ENCODE data around the gene GBP7. TPM values are rescaled to one million over a fixed set of nuclear protein-coding genes. Genes with fewer than 3 reads are reported as not detected.

Gene GBP7
- total RNA-seq, 1 experiment from 2014 or later: not detected

GRCh38 chr1:89095737-89096136 lies 80.1 kb downstream of the GBP7 start:
- no peak overlapping the region for H2AFZ ChIP-seq (ENCODE audit: low read length)
- H3K27ac ChIP-seq (ENCODE audit: low read length): no peak overlapping the region
- H3K9me2 ChIP-seq (replicated peaks; ENCODE audit: insufficient read depth, low read length): no peaks in the 10 kb centered on the region
- H3K4me1 ChIP-seq (ENCODE audit: low read length): no peaks in the 10 kb centered on the region
- no peaks in the 10 kb centered on the region for H3K9me3 ChIP-seq (ENCODE audit: low read length)
- H3K36me3 ChIP-seq (ENCODE audit: insufficient read depth, low read length): no peaks in the 10 kb centered on the region
- no peaks in the 10 kb centered on the region for H3K27me3 ChIP-seq (ENCODE audit: low read length)
- H3K79me2 ChIP-seq (ENCODE audit: low read length): no peaks in the 10 kb centered on the region
- no peaks in the 10 kb centered on the region for H4K20me1 ChIP-seq (ENCODE audit: insufficient read depth, low read depth, low read length)
- H3K4me3 ChIP-seq (ENCODE audit: low read length): no peak overlapping the region
- no peak for DNase-seq
- H3K4me2 ChIP-seq (ENCODE audit: low read depth, low read length, poor library complexity, severe bottlenecking): no peak overlapping the region
- H3K9ac ChIP-seq (ENCODE audit: low read length): no peak overlapping the region

GRCh38 chr1:89089962-89090361 lies 85.8 kb downstream of the GBP7 start:
- Histone ChIP-seq H3K4me2 (ENCODE audit: low read depth, low read length, poor library complexity, severe bottlenecking) (no peak overlapping the region), H3K9me2 (replicated peaks; ENCODE audit: insufficient read depth, low read length) (no peaks in the 10 kb centered on the region), H3K27me3 (ENCODE audit: low read length) (no peaks in the 10 kb centered on the region), H3K9ac (ENCODE audit: low read length) (no peak overlapping the region), H3K4me3 (ENCODE audit: low read length) (no peak overlapping the region), H3K4me1 (ENCODE audit: low read length) (no peaks in the 10 kb centered on the region), H3K9me3 (ENCODE audit: low read length) (no peaks in the 10 kb centered on the region), H3K27ac (ENCODE audit: low read length) (no peak overlapping the region), H2AFZ (ENCODE audit: low read length) (no peak overlapping the region), H4K20me1 (ENCODE audit: insufficient read depth, low read depth, low read length) (no peaks in the 10 kb centered on the region), H3K36me3 (ENCODE audit: insufficient read depth, low read length) (no peaks in the 10 kb centered on the region), H3K79me2 (ENCODE audit: low read length) (no peaks in the 10 kb centered on the region)
- DNase-seq: no peak

DNA sequence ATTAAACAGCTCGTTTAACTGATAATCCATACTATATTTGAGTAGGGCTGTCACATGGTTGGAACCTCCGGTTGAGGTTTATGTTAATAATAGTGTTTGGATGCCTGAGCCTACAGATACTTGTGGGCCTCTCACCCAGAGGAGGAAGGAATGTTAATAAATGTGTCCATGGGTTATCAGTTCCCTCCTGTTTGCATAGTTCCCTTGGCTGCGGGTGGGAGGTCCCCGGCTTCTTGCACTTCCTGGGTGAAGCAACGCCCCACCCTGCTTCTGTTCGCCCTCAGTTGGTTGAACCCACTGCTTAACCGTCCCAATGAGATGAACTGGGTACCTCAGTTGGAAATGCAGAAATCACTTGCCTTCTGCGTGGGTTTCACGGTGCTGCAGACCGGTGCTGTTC lies 87.2 kb downstream of the GBP7 start:
- Histone ChIP-seq H3K4me1 (ENCODE audit: low read length) (no peaks in the 10 kb centered on the region), H3K27me3 (ENCODE audit: low read length) (no peaks in the 10 kb centered on the region), H3K36me3 (ENCODE audit: insufficient read depth, low read length) (no peaks in the 10 kb centered on the region), H3K4me3 (ENCODE audit: low read length) (no peak overlapping the region), H3K9me3 (ENCODE audit: low read length) (no peaks in the 10 kb centered on the region), H3K9ac (ENCODE audit: low read length) (no peak overlapping the region), H3K4me2 (ENCODE audit: low read depth, low read length, poor library complexity, severe bottlenecking) (no peak overlapping the region), H3K79me2 (ENCODE audit: low read length) (no peaks in the 10 kb centered on the region), H2AFZ (ENCODE audit: low read length) (no peak overlapping the region), H4K20me1 (ENCODE audit: insufficient read depth, low read depth, low read length) (no peaks in the 10 kb centered on the region), H3K9me2 (replicated peaks; ENCODE audit: insufficient read depth, low read length) (no peaks in the 10 kb centered on the region), H3K27ac (ENCODE audit: low read length) (no peak overlapping the region)
- DNase-seq: no peak

DNA sequence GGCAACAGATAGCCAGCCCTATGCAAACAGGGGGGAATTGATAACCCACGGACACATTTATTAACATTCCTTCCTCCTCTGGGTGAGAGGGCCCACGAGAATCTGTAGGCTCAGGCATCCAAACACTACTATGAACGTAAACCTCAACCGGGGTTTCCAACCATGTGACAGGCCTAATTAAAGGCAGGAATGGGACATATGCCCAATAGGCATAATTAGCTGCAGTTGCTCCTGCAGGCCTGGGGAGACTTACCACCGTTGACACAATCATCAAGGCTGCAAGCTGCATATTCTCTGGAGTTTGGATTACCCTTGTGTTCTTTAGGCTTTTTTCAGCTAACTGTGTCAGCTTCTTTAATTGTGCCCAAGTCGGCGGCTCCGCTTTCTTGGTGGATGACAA lies 88.6 kb downstream of the GBP7 start:
- H3K79me2 ChIP-seq (ENCODE audit: low read length): no peaks in the 10 kb centered on the region
- no peak overlapping the region for H3K4me3 ChIP-seq (ENCODE audit: low read length)
- DNase-seq: no peak
- no peaks in the 10 kb centered on the region for H3K4me1 ChIP-seq (ENCODE audit: low read length)
- H3K27me3 ChIP-seq (ENCODE audit: low read length): no peaks in the 10 kb centered on the region
- no peaks in the 10 kb centered on the region for H3K36me3 ChIP-seq (ENCODE audit: insufficient read depth, low read length)
- no peaks in the 10 kb centered on the region for H3K9me3 ChIP-seq (ENCODE audit: low read length)
- H4K20me1 ChIP-seq (ENCODE audit: insufficient read depth, low read depth, low read length): no peaks in the 10 kb centered on the region
- H3K9me2 ChIP-seq (replicated peaks; ENCODE audit: insufficient read depth, low read length): no peaks in the 10 kb centered on the region
- no peak overlapping the region for H3K4me2 ChIP-seq (ENCODE audit: low read depth, low read length, poor library complexity, severe bottlenecking)
- no peak overlapping the region for H3K9ac ChIP-seq (ENCODE audit: low read length)
- no peak overlapping the region for H2AFZ ChIP-seq (ENCODE audit: low read length)
- H3K27ac ChIP-seq (ENCODE audit: low read length): no peak overlapping the region

- Histone ChIP-seq H3K4me2 (ENCODE audit: low read depth, low read length, poor library complexity, severe bottlenecking) (no peak overlapping the region), H3K4me1 (ENCODE audit: low read length) (no peaks in the 10 kb centered on the region), H3K79me2 (ENCODE audit: low read length) (no peaks in the 10 kb centered on the region), H3K36me3 (ENCODE audit: insufficient read depth, low read length) (no peaks in the 10 kb centered on the region), H3K27me3 (ENCODE audit: low read length) (0 out of 2 replicates have a peak, but pooled peaks cover 3% of the 10 kb centered on the region), H3K4me3 (ENCODE audit: low read length) (no peak overlapping the region), H3K9me2 (replicated peaks; ENCODE audit: insufficient read depth, low read length) (no peaks in the 10 kb centered on the region), H3K9ac (ENCODE audit: low read length) (no peak overlapping the region), H3K9me3 (ENCODE audit: low read length) (no peaks in the 10 kb centered on the region), H3K27ac (ENCODE audit: low read length) (no peak overlapping the region), H4K20me1 (ENCODE audit: insufficient read depth, low read depth, low read length) (no peaks in the 10 kb centered on the region), H2AFZ (ENCODE audit: low read length) (no peak overlapping the region)
- DNase-seq: no peak
Measured at GRCh38 chr1:89085781-89086180, 90.0 kb downstream of the GBP7 start.

Other genes starting within 250 kb of the GBP7 start
- gene KYAT3, start 183.4 kb downstream of the GBP7 start, total RNA-seq (2014; rRNA removed; shearing (Covaris generic); ENCODE audit: low replicate concordance): 19.1 and 36.0 TPM in 2 replicates
- 10.3 and 10.6 TPM in 2 replicates for gene RBMXL1, start 183.4 kb downstream of the GBP7 start, total RNA-seq (2014; rRNA removed; shearing (Covaris generic); ENCODE audit: low replicate concordance)
- 2.7 and 3.2 TPM in 2 replicates for gene GBP3, start 153.1 kb downstream of the GBP7 start, total RNA-seq (2014; rRNA removed; shearing (Covaris generic); ENCODE audit: low replicate concordance)
- gene GBP1, start 110.8 kb downstream of the GBP7 start, total RNA-seq (2014; rRNA removed; shearing (Covaris generic); ENCODE audit: low replicate concordance): 0.29 and 0.34 TPM in 2 replicates
- not detected in 2 replicates for gene GBP2, start 49.9 kb downstream of the GBP7 start, total RNA-seq (2014; rRNA removed; shearing (Covaris generic); ENCODE audit: low replicate concordance)
- not detected in 2 replicates for gene GBP4, start 22.9 kb upstream of the GBP7 start, total RNA-seq (2014; rRNA removed; shearing (Covaris generic); ENCODE audit: low replicate concordance)
- gene GBP5, start 96.9 kb upstream of the GBP7 start, total RNA-seq (2014; rRNA removed; shearing (Covaris generic); ENCODE audit: low replicate concordance): not detected in 2 replicates
- not detected in 2 replicates for gene GBP6, start 188.1 kb upstream of the GBP7 start, total RNA-seq (2014; rRNA removed; shearing (Covaris generic); ENCODE audit: low replicate concordance)